ENCODE results near the gene S100PBP.

The S100PBP gene

DNA sequence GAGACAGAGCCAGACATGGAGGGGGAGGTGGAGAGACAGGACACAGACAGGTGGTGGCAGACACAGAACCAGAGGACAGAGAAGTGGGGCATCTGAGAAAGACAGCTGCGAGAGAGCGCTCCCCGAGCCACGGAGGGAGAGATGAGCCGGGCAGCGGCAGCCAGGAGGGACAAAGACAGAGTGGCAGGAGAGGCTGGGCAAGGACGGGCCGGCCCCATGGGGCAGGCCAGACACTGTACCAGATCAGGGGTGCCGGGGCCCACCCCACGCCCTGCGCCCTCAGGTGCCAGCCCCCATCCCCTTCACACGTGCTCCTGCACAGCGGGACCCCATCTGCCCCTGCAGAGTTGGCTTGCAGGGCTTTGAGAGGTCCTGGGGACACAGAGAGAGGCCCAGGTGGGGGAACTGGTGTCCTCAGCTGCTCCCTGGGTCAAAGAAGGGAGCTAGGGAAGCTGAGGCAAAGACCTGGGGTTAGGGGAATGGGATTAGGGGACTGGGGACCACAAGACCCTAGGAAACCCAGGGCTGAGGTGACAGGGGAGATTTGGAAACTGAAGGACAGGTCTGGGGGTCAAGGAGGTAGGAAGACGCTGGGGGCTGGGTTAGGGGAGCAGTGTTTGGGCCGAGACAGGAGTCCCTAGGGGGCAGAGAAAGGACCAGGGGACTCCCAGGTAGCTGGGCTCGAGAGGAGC lies 52.6 kb downstream of the S100PBP start:
- Histone ChIP-seq H3K36me3 (ENCODE audit: control insufficient read depth, insufficient read depth, low read length) (no peaks in the 10 kb centered on the region), H3K9me3 (ENCODE audit: control insufficient read depth, low read length) (no peaks in the 10 kb centered on the region), H3K27me3 (ENCODE audit: control insufficient read depth, insufficient read depth, low read length) (peaks cover 35% of the 10 kb centered on the region), H3K4me1 (ENCODE audit: control insufficient read depth, insufficient read depth, low read length) (peaks cover 9% of the 10 kb centered on the region), H3K4me3 (ENCODE audit: low read length) (no peak overlapping the region), H3K9ac (ENCODE audit: low read length) (peak overlapping the region; percentile 38)

GRCh38 chr1:32870615-32871363 lies 53.3 kb downstream of the S100PBP start, which contains the start of gene FNDC5:
TSS of gene FNDC5 (minus strand) at chr1:32870912.
- peaks cover 35% of the 10 kb centered on the region for H3K27me3 ChIP-seq (ENCODE audit: control insufficient read depth, insufficient read depth, low read length)
- no peaks in the 10 kb centered on the region for H3K36me3 ChIP-seq (ENCODE audit: control insufficient read depth, insufficient read depth, low read length)
- no peaks in the 10 kb centered on the region for H3K9me3 ChIP-seq (ENCODE audit: control insufficient read depth, low read length)
- peaks cover 9% of the 10 kb centered on the region for H3K4me1 ChIP-seq (ENCODE audit: control insufficient read depth, insufficient read depth, low read length)
- H3K9ac ChIP-seq (ENCODE audit: low read length): peak within 1 kb of the TSS; percentile 45
- no peak within 1 kb of the TSS for H3K4me3 ChIP-seq (ENCODE audit: low read length)

DNA sequence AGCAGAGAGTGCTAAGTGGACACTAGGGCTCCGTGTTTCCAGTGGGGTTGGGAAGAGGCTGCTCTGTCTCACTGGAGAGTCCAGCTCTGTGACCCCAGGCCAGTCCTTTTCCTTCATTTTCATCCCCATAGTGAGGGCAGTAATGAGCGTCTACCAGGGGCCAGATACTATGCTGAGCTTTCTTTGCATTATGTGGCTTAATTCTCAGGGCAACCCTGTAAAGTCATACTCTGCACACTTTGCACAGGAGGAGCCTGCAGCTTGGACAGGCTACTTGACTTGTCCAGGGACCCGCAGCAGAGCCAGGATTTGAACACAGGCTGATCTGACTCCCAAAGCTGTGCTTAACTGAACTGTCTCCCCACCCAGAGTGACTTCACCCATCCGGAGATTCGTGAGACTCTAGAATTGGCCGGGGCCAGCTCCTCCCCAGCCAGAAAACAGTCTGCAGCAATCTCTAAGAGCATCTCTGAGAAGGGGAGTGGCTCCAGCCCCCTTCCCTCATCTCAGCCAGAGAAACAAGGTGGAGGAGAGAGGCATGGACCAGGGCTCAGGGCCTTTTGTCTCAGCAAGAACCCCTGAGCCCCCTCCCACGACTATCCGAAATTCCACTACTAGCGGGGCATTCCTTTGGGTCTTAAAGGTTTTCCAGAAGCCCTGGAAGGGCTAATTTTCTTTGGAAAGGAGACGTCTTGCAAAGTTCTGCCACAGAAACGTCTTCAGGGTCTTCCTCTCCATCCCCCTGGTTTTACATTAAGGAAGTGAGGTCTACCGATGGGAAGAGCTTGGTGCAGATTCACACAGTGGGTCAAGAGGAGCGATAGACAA lies 54.1 kb downstream of the S100PBP start:
- H3K4me3 ChIP-seq (ENCODE audit: low read length): no peak overlapping the region
- peaks cover 38% of the 10 kb centered on the region for H3K27me3 ChIP-seq (ENCODE audit: control insufficient read depth, insufficient read depth, low read length)
- no peaks in the 10 kb centered on the region for H3K9me3 ChIP-seq (ENCODE audit: control insufficient read depth, low read length)
- H3K9ac ChIP-seq (ENCODE audit: low read length): peak overlapping the region; percentile 45
- no peaks in the 10 kb centered on the region for H3K36me3 ChIP-seq (ENCODE audit: control insufficient read depth, insufficient read depth, low read length)
- peaks cover 9% of the 10 kb centered on the region for H3K4me1 ChIP-seq (ENCODE audit: control insufficient read depth, insufficient read depth, low read length)

DNA sequence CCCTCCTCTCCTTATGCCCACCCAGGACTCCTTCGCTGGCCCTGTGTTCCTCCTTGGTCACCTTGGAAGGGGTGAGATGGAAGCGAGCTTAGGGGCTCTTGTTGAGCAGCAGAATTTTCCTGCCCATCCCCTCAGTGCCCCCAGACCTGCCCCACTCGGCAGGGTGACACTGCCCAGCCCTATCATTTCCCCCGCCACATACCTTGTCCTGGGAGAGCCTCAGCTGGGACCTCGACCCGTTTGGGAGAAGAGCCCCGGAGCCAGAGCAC lies 54.7 kb downstream of the S100PBP start:
- H3K9me3 ChIP-seq (ENCODE audit: control insufficient read depth, low read length): no peaks in the 10 kb centered on the region
- H3K4me3 ChIP-seq (ENCODE audit: low read length): no peak overlapping the region
- peaks cover 9% of the 10 kb centered on the region for H3K4me1 ChIP-seq (ENCODE audit: control insufficient read depth, insufficient read depth, low read length)
- H3K27me3 ChIP-seq (ENCODE audit: control insufficient read depth, insufficient read depth, low read length): peaks cover 42% of the 10 kb centered on the region
- H3K9ac ChIP-seq (ENCODE audit: low read length): no peak overlapping the region
- H3K36me3 ChIP-seq (ENCODE audit: control insufficient read depth, insufficient read depth, low read length): no peaks in the 10 kb centered on the region

GRCh38 chr1:32873484-32873883 lies 56.0 kb downstream of the S100PBP start:
- H3K36me3 ChIP-seq (ENCODE audit: control insufficient read depth, insufficient read depth, low read length): no peaks in the 10 kb centered on the region
- H3K4me3 ChIP-seq (ENCODE audit: low read length): no peak overlapping the region
- H3K9me3 ChIP-seq (ENCODE audit: control insufficient read depth, low read length): no peaks in the 10 kb centered on the region
- H3K4me1 ChIP-seq (ENCODE audit: control insufficient read depth, insufficient read depth, low read length): peaks cover 9% of the 10 kb centered on the region
- peaks cover 42% of the 10 kb centered on the region for H3K27me3 ChIP-seq (ENCODE audit: control insufficient read depth, insufficient read depth, low read length)
- H3K9ac ChIP-seq (ENCODE audit: low read length): no peak overlapping the region

DNA sequence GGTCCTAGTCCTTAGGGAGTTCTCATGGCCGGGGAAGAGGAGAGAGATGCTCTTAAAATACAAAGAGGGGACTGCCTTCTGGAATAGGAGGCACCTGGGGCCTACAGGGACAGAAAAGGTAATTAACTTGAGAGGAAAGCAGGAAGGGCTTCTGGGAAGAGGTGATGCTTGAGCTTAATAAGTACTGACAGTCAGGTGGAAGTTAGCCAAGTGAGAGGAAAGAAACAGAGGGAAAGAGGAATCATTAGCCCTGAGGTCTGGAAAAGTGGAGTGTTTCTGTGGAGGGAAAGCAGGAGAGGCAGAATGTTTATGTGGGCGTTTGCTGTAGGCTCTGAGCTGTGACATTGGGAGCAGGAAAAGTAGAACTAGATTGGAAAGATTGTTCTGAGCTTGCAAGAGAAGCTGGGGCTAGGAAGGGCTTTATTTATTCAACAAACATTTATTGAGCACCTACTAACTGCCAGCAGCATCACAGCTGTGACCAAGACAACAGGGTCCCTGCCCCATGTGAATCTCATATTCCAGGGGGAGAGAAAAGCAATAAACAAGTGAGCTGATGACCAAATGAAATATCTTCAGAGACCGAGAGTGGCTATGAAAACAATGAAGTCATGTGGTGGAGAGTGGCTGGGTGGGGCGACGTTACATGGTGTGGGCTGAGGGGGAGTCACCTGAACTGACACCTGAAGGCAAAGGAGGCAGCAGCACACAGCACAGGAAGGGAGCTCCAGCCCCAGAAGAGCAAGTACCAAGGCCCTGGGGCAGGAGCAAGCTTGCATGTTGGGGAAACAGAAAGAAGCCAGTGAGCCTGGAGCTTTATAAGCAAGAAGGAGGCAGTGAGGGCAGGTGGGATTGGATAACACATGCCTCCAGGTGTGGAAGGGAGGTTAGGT lies 57.7 kb downstream of the S100PBP start:
- Histone ChIP-seq H3K4me1 (ENCODE audit: control insufficient read depth, insufficient read depth, low read length) (peaks cover 8% of the 10 kb centered on the region), H3K9ac (ENCODE audit: low read length) (no peak overlapping the region), H3K36me3 (ENCODE audit: control insufficient read depth, insufficient read depth, low read length) (no peaks in the 10 kb centered on the region), H3K4me3 (ENCODE audit: low read length) (no peak overlapping the region), H3K27me3 (ENCODE audit: control insufficient read depth, insufficient read depth, low read length) (peaks cover 29% of the 10 kb centered on the region), H3K9me3 (ENCODE audit: control insufficient read depth, low read length) (no peaks in the 10 kb centered on the region)

DNA sequence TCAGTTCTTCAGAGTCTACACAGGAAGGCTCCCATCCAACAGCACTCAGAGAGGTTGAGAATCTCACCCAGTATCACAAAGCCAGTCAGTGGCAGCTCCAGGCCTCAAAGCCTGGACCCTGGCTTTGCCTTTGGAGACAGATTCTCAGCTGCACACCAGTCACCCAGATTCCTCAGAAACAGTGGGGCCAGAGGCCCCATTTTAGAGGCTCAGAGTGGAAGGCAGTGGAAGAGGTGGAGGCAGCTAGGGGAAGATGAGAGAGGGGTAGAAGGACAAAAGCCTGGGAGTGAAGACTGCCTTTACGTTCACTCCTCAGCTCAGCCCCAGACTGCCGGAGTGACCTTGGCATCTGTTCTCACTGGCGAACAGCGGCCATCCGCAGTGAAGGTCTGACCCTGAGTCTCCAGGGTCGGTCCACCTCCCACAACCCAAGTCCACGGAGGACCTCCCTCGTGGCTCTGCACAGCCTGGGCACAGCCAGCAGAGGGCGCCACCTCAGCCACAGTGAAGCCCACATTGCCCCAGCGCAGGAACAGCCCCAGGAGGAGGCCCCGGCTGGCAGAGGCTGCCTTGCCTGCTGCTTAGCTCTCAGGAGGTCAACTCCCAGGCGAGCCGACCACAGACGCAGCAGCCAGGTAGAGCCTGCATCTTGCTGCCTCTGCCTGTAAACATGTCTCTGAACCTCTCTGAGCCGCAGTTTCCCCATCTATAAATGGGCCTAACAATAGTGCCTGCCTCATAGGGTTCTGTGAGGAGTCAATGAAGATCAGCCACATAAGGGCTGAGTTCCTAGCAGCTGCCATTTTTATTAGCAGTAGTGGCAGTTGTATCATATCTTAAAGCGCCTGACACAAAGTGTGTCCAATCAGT lies 59.1 kb downstream of the S100PBP start:
- H3K9ac ChIP-seq (ENCODE audit: low read length): no peak overlapping the region
- H3K4me3 ChIP-seq (ENCODE audit: low read length): no peak overlapping the region
- H3K27me3 ChIP-seq (ENCODE audit: control insufficient read depth, insufficient read depth, low read length): peaks cover 18% of the 10 kb centered on the region
- H3K36me3 ChIP-seq (ENCODE audit: control insufficient read depth, insufficient read depth, low read length): no peaks in the 10 kb centered on the region
- H3K9me3 ChIP-seq (ENCODE audit: control insufficient read depth, low read length): no peaks in the 10 kb centered on the region
- H3K4me1 ChIP-seq (ENCODE audit: control insufficient read depth, insufficient read depth, low read length): peaks cover 7% of the 10 kb centered on the region

DNA sequence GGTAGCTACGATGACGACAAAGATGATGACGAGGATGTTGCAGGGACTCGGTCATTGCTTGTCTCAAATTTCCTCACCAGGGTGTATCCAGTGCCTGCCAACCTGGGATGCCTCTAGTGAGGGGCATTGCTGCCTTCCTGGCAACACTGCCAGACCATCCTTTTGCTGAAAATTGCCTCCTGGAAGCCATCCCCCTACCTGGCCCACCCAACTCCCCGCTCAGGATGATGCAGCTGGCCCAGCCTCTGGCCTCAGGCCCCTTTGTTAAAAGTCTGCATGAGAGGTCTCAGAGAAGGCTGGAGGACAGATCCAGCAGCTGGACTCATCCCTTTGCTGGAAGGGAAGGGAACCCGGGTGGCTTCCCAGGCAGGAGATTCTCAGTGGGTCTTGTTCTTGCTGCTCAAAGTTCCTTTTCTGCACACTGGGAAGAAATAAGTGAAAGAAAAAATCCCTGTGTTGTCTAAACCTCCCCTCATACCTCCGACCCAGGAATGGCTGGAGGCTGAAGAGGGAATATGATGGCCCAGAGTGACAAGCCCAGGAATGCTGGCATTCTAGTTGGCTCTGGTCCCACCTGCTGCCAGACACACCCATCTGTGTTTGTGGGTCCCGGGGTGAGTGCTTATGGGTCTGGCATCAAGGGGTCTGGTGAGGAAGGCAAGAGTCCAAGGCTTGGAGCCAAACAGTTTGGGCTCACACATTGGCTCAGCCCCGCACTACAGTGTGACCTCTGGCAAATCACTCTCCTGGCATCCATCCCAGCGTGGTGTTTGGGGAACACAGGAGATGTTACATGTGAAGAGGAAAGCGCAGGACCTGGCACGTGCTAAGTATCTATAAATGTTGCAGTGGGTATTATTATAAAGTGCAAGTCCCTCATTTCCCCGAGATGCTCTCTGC lies 60.0 kb downstream of the S100PBP start:
- Histone ChIP-seq H3K9me3 (ENCODE audit: control insufficient read depth, low read length) (no peaks in the 10 kb centered on the region), H3K9ac (ENCODE audit: low read length) (no peak overlapping the region), H3K36me3 (ENCODE audit: control insufficient read depth, insufficient read depth, low read length) (no peaks in the 10 kb centered on the region), H3K4me3 (ENCODE audit: low read length) (no peak overlapping the region), H3K27me3 (ENCODE audit: control insufficient read depth, insufficient read depth, low read length) (peaks cover 11% of the 10 kb centered on the region), H3K4me1 (ENCODE audit: control insufficient read depth, insufficient read depth, low read length) (peaks cover 15% of the 10 kb centered on the region)

DNA sequence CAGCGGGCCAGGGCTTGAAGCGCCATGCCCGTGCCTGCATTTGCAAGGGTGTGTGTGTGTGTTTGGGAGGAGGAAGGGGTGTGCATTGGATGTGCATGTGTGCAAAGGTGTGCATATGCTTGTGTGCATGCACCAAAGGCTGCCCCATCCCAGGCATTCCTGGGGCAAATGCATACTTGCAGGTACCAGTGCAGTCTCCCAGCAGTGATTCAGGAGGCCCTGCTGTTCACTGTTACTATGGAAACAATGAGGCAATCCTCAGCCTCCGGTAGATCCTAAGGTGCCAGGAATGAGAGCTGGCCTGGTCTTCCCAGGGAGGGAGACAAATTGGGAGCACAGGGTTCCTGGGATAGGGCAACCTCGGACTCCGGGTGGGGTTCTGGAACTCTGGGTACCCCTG lies 60.7 kb downstream of the S100PBP start:
- peaks cover 11% of the 10 kb centered on the region for H3K27me3 ChIP-seq (ENCODE audit: control insufficient read depth, insufficient read depth, low read length)
- no peaks in the 10 kb centered on the region for H3K9me3 ChIP-seq (ENCODE audit: control insufficient read depth, low read length)
- H3K4me1 ChIP-seq (ENCODE audit: control insufficient read depth, insufficient read depth, low read length): peaks cover 15% of the 10 kb centered on the region
- H3K36me3 ChIP-seq (ENCODE audit: control insufficient read depth, insufficient read depth, low read length): no peaks in the 10 kb centered on the region
- H3K4me3 ChIP-seq (ENCODE audit: low read length): no peak overlapping the region
- H3K9ac ChIP-seq (ENCODE audit: low read length): no peak overlapping the region

DNA sequence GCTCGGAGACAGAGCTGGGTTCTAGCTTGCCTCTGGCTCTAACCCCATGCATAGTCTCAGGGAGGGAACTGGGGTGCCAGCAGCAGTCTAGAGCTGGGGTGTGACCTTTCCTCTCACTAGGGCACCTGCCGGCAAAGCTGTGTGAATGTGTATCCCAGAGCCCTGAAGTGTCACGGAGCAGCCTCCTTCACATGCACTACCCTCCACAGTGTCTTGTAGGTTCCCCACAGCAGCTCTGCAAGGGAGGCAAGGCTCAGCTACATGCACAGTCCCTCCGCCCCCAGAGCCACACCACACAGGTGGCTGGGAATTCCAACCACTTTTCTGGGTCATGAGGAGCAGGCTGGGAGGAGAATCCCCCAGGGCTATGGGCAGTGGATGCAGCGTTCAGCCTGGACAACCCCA lies 61.2 kb downstream of the S100PBP start:
- H3K9ac ChIP-seq (ENCODE audit: low read length): no peak overlapping the region
- H3K27me3 ChIP-seq (ENCODE audit: control insufficient read depth, insufficient read depth, low read length): peaks cover 13% of the 10 kb centered on the region
- H3K4me3 ChIP-seq (ENCODE audit: low read length): no peak overlapping the region
- no peaks in the 10 kb centered on the region for H3K9me3 ChIP-seq (ENCODE audit: control insufficient read depth, low read length)
- H3K36me3 ChIP-seq (ENCODE audit: control insufficient read depth, insufficient read depth, low read length): no peaks in the 10 kb centered on the region
- peaks cover 15% of the 10 kb centered on the region for H3K4me1 ChIP-seq (ENCODE audit: control insufficient read depth, insufficient read depth, low read length)
